GM18511 (cell line): ENCODE results near the gene COG5.
"Not testable (repeated sequence)": the region's sequence is repeated elsewhere in the genome, so short reads cannot be mapped to it uniquely, and the experiment has no call there.

Source experiments
- ATAC-seq: cut with Tn5 transposase; IDR thresholded peaks from one replicate; pipeline ENCODE4 v1.9.1; 2021; ENCODE audit warnings: mild to moderate bottlenecking, moderate library complexity; ENCODE audit not compliant: unreplicated experiment

Gene COG5

GRCh38 chr7:107234436-107234835 is 329.3 kb downstream of the COG5 start:
- no peak for ATAC-seq

DNA sequence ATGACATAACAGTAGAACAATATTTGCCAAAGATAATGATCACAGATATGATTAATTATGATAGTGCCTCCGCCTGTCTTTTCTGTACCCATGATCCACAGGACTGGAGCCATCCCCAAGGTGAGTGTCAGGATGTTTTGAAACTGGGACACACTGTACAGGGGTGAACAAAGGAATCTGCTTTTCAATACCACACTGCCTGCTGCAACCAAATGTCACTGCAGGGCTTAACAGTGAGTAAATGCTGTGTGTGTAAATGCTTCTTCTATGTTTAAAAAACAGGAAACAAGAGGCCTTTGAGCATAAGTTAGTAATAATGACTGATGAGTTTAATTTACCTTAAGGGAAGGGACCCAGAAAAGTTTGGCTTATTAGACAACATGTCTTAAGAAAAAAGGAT is 329.7 kb downstream of the COG5 start:
- ATAC-seq, result no peak

DNA sequence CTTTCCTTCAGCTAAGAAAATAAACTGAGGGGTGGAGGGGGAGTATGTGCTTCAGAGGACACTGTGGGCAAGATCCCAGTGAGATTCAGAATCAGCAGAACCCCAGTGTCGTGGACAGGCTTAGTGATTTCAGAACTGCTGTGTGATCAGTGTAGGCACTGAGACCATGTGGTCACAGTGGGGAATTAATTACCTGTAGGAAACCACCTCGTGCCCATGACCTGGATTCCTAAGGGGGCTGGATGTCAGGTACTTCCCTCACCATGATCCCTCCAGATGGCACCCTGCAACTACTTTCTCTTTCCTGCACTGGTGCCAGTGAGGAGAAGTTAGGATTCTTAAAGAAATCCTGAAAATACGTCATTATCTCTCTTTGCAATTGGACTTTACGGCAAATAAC is 330.5 kb downstream of the COG5 start:
- ATAC-seq, result peak; percentile 59

DNA sequence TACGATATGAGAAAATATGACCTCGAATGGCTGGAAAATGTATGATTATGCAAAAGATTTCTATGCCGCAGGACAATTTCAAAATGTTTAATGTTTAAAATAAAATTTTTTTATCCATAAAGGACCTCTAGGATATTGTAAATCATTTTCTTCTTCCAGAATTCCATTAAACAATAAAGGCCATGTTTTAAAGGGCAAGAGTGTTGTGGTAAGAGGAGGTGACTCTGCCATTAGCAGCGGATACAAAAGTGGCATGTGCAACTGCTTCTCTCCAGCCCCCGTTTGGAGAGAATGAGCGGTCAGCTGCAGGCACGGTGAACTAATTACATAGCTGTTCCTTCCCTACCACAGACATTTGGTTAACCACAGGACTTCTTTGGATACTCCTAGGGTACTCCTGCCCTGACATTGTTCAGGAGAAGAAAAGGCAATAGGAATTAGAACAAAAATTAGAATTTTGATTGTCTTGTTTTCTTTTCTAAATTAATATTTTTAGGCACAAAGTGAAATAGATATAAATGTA is 331.1 kb downstream of the COG5 start:
- no peak for ATAC-seq

DNA sequence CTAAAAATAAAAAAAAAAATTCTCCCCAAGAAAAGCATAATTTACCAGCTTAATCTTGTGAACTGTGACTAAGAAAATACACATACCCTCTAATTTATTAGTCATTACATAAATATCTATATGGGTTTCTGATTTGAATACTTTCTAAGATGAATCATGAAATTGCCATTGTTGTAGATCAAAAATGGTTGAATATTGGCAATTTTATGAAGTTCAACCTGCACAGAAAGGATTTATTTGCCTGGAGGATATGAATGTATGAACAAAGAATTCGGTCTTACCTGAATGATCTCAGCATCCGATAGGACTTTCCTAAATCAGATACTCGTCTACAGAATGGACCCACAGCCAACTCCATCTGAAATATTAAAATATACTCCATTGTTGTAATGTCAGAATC is 333.4 kb downstream of the COG5 start:
- no peak for ATAC-seq

GRCh38 chr7:107228291-107228690 is 335.4 kb downstream of the COG5 start:
- no peak for ATAC-seq

- ATAC-seq, result no peak
Measured at GRCh38 chr7:107224374-107225223, 339.1 kb downstream of the COG5 start.

- ATAC-seq, result not testable (repeated sequence)
Measured at GRCh38 chr7:107220806-107221205, 342.9 kb downstream of the COG5 start.

DNA sequence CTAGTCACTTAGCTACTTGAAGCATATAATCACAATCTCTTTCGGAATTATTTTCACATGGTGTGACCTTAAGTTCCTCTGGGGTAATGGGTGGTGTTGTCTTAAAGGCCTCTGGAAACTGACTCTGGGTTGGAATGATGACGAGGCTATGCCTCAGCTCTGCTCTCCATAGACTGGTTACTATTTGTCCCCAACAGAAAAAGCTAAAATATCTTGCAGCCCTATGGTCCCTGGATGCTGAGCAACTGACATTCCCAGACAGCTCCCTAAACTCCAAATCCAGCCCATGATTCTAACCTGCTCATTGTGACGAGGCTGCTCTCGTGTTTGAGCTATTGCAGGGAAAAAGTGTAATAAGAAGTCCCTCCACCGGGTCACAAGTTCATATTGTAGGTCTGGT is 343.4 kb downstream of the COG5 start:
- no peak for ATAC-seq

GRCh38 chr7:107219563-107220244 is 344.0 kb downstream of the COG5 start:
- ATAC-seq, result no peak

DNA sequence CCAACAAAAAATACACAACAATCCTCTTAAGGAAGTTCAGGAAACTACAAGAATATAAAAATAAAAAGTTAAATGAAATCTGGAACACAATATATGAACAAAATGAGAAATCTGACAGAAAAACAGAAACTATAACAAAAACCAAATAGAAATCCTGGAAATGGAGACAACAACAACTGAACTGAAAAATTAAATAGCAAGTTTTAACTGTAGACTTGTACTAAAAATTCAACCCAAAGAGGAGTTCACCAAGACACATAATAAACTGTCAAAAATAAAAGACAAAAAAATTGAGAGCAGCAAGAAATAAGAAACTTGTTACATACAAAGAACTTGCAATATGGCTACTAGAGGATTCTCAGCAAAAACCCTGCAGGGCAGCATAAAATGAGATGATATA is 349.8 kb downstream of the COG5 start:
- no peak for ATAC-seq

GRCh38 chr7:107213193-107213788 is 350.4 kb downstream of the COG5 start:
- no peak for ATAC-seq

GRCh38 chr7:107212725-107213124 is 351.0 kb downstream of the COG5 start:
- ATAC-seq, result no peak

- ATAC-seq, result no peak
Measured at GRCh38 chr7:107210400-107210799, 353.3 kb downstream of the COG5 start.

- ATAC-seq, result no peak
Measured at GRCh38 chr7:107209565-107209964, 354.2 kb downstream of the COG5 start.

DNA sequence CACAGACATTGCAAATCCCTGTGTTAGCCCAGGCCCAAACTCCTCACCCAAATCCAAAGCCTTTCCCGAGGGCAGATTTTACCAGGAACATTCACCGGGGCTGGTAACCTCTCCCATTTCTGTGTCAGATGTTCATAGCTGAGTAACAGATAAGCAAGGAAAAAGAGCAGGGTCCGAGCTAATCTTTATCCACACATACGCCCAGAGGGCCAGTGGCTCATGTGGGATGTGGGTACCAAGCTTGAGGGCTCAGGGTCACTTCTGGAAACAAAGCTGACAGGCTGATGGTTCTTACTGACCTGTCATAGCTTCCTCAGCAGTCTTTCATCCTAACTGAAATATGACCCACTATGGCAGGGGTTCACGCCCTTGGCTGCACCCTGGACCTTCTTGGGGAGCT is 355.2 kb downstream of the COG5 start:
- no peak for ATAC-seq

- no peak for ATAC-seq
Measured at GRCh38 chr7:107208024-107208521, 355.6 kb downstream of the COG5 start.

GRCh38 chr7:107207459-107207858 is 356.3 kb downstream of the COG5 start:
- no peak for ATAC-seq

- ATAC-seq, result no peak
Measured at GRCh38 chr7:107206706-107207105, 357.0 kb downstream of the COG5 start.

DNA sequence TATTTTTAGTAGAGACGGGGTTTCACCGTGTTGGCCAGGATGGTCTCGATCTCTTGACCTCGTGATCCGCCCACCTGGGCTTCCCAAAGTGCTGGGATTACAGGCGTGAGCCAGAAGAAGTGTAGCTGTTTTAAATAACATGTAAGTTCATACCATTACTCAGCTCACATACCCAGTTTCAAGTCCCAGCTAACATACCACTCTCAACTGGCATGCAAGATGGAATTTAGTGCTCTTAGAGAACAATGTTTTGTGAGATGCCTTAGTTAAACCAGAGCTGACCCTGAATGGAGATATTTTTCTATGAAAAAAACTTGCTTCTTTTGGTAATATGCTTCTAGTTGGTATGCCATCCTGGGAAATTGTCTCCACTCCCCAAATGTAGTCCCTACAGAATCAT is 357.6 kb downstream of the COG5 start:
- ATAC-seq, result no peak

DNA sequence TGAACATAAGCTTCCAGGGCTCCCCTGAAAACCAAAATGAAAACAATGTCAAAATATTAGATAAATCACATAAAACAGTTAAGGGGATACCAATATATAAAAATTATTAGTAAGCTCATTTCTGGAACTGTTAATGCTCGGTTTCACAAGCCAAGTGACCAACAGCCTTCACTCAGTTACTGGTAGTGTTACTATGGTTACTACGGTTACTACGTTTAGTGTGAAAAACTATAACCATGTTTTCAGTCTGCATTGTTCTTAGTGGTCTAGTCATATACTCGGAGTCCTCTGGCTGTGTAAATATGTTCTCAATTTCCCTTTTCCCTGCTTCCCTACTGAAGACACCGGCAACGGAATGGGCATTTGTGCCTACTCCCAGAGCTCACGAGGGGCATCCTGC is 360.1 kb downstream of the COG5 start:
- no peak for ATAC-seq
